ENCODE results near the gene BST2.

DNA sequence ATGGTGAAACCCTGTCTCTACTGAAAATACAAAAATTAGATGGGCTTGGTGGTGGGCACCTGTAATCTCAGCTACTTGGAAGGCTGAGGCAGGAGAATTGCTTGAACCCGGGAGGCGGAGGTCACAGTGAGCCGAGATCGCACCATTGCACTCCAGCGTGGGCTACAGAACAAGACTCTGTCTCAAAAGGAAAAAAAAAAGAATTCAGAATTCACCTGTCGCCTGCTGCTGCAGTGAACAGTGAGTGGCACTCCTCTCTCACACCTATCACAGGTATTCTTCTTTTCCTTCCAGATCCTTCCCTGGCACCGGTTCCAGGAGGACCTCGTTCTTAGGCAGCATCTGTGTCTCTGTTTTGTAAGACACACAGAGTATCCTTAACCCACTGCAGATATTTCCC is 8.7 kb upstream of the BST2 start:
- TF ChIP-seq, protein P1, sequence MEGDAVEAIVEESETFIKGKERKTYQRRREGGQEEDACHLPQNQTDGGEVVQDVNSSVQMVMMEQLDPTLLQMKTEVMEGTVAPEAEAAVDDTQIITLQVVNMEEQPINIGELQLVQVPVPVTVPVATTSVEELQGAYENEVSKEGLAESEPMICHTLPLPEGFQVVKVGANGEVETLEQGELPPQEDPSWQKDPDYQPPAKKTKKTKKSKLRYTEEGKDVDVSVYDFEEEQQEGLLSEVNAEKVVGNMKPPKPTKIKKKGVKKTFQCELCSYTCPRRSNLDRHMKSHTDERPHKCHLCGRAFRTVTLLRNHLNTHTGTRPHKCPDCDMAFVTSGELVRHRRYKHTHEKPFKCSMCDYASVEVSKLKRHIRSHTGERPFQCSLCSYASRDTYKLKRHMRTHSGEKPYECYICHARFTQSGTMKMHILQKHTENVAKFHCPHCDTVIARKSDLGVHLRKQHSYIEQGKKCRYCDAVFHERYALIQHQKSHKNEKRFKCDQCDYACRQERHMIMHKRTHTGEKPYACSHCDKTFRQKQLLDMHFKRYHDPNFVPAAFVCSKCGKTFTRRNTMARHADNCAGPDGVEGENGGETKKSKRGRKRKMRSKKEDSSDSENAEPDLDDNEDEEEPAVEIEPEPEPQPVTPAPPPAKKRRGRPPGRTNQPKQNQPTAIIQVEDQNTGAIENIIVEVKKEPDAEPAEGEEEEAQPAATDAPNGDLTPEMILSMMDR (conservative IDR thresholded peaks at IDR 0.05; ENCODE audit: low read length), result no peak
- TF ChIP-seq EZH2phosphoT487 (IDR thresholded peaks at IDR 0.05; ENCODE audit: borderline replicate concordance, low read depth, low read length), result no peak
